ENCODE results near the gene NFS1.
"Not testable (repeated sequence)": the region's sequence is repeated elsewhere in the genome, so short reads cannot be mapped to it uniquely, and the experiment has no call there.

DNA sequence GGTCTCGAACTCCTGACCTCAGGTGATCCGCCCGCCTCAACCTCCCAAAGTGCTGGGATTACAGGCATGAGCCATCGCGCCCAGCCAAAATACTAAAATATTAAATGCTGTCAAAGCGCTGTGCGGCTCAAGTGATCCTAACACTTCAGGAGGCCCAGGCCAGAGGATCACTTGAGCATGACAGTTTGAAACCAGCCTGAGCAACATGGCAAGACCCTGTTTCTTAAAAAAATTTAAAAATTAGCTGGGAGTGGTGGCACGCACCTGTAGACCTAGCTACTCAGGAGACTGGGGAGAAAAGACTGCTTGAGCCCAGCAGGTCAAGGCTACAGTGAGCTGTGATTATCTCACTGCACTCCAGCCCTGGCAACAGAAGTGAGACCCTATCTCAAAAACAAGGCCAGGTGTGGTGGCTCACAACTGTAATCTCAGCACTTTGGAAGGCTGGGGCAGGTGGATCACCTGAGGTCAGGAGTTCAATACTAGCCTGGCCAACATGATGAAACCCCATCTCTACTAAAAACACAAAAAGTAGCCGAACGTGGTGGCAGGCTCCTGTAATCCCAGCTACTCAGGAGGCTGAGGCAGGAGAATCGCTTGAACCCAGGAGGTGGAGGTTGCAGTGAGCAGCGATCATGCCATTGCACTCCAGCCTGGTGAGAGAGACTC lies 24.6 kb upstream of the NFS1 start:
- TF ChIP-seq, protein P1, sequence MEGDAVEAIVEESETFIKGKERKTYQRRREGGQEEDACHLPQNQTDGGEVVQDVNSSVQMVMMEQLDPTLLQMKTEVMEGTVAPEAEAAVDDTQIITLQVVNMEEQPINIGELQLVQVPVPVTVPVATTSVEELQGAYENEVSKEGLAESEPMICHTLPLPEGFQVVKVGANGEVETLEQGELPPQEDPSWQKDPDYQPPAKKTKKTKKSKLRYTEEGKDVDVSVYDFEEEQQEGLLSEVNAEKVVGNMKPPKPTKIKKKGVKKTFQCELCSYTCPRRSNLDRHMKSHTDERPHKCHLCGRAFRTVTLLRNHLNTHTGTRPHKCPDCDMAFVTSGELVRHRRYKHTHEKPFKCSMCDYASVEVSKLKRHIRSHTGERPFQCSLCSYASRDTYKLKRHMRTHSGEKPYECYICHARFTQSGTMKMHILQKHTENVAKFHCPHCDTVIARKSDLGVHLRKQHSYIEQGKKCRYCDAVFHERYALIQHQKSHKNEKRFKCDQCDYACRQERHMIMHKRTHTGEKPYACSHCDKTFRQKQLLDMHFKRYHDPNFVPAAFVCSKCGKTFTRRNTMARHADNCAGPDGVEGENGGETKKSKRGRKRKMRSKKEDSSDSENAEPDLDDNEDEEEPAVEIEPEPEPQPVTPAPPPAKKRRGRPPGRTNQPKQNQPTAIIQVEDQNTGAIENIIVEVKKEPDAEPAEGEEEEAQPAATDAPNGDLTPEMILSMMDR (IDR thresholded peaks at IDR 0.05): not testable (repeated sequence)
- TF ChIP-seq POLR2AphosphoS5 (IDR thresholded peaks at IDR 0.05): not testable (repeated sequence)
